ENCODE data around the gene LINGO3.

LINGO3 gene

GRCh38 chr19:2333027-2333806 is 25.3 kb upstream of the LINGO3 start:
- Histone ChIP-seq H3K9ac (ENCODE audit: low read depth in 1 of 2, low read length in 2 of 2) (peak overlapping the region; percentile 37 to 69), H3K4me3 (ENCODE audit: low read depth in 1 of 2, low read length in 2 of 2) (peak overlapping the region; percentile 21 to 48)

DNA sequence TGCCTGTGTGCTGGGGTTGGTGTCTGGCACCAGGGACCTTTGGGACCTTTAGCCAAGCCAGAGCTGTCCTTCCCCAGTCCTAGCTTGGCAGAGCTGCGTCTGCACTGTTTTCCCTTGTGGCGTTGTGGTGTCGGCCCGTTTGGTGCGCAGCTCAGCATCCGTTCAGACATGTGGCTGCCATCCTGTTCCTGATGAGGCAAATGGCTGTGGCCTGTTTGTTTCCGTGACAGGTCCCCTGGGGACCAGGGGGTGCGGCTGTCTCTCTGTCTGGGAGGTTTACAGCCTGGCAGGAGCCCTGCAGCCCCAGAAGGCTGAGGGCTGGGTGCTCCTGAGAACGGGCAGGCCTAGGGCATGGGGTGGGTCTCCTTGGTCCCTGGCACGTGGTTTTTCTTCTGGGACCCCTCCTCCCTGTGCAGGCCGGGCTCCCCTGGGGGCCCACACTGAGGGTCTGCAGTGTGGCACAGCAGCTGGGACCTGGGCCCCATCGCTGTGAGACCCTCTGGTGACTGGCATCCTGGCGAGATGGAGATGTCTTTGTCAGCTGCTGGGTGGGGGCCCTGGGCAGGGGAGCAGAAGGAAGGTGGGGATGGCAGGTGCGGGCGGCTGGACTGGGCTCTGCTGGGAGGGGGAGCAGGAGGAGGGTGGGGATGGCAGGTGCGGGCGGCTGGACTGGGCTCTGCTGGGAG is 24.5 kb upstream of the LINGO3 start:
- Histone ChIP-seq H3K9me3 (ENCODE audit: control insufficient read depth in 1 of 2, low read length in 2 of 2) (no peaks in the 10 kb centered on the region), H3K4me1 (ENCODE audit: control insufficient read depth in 1 of 2, insufficient read depth in 2 of 2, low read length in 2 of 2) (peaks cover 41 to 54% of the 10 kb centered on the region in 2 donors), H3K27ac (ENCODE audit: low read depth, low read length) (peak overlapping the region; percentile 74)

More at GRCh38 chr19:2333027-2333806, 25.3 kb upstream of the LINGO3 start:
- H3K36me3 ChIP-seq (ENCODE audit: control insufficient read depth in 1 of 2, insufficient read depth in 2 of 2, low read length in 2 of 2) = peaks cover 0 to 16% of the 10 kb centered on the region in 2 donors
- H3K9me3 ChIP-seq (ENCODE audit: control insufficient read depth in 1 of 2, low read length in 2 of 2) = no peaks in the 10 kb centered on the region
- peak overlapping the region; percentile 54 for H3K27ac ChIP-seq (ENCODE audit: low read depth, low read length)
- H3K4me1 ChIP-seq (ENCODE audit: control insufficient read depth in 1 of 2, insufficient read depth in 2 of 2, low read length in 2 of 2) = peaks cover 37 to 50% of the 10 kb centered on the region in 2 donors
- no peaks in the 10 kb centered on the region for H3K27me3 ChIP-seq (ENCODE audit: control insufficient read depth in 1 of 2, insufficient read depth in 2 of 2, low read length in 2 of 2)

GRCh38 chr19:2331601-2332246 is 23.8 kb upstream of the LINGO3 start:
- Histone ChIP-seq H3K36me3 (ENCODE audit: control insufficient read depth in 1 of 2, insufficient read depth in 2 of 2, low read length in 2 of 2) (peaks cover 0 to 10% of the 10 kb centered on the region in 2 donors), H3K27me3 (ENCODE audit: control insufficient read depth in 1 of 2, insufficient read depth in 2 of 2, low read length in 2 of 2) (no peaks in the 10 kb centered on the region), H3K27ac (ENCODE audit: low read depth, low read length) (peak overlapping the region; percentile 74), H3K4me1 (ENCODE audit: control insufficient read depth in 1 of 2, insufficient read depth in 2 of 2, low read length in 2 of 2) (peaks cover 42 to 61% of the 10 kb centered on the region in 2 donors), H3K4me3 (ENCODE audit: low read depth in 1 of 2, low read length in 2 of 2) (peak overlapping the region; percentile 26 to 44), H3K9me3 (ENCODE audit: control insufficient read depth in 1 of 2, low read length in 2 of 2) (no peaks in the 10 kb centered on the region), H3K9ac (ENCODE audit: low read depth in 1 of 2, low read length in 2 of 2) (peak overlapping the region; percentile 55 to 94)

More for the DNA sequence above, 24.5 kb upstream of the LINGO3 start:
- no peaks in the 10 kb centered on the region for H3K27me3 ChIP-seq (ENCODE audit: control insufficient read depth in 1 of 2, insufficient read depth in 2 of 2, low read length in 2 of 2)
- H3K36me3 ChIP-seq (ENCODE audit: control insufficient read depth in 1 of 2, insufficient read depth in 2 of 2, low read length in 2 of 2) = peaks cover 0 to 16% of the 10 kb centered on the region in 2 donors
- H3K9ac ChIP-seq (ENCODE audit: low read depth in 1 of 2, low read length in 2 of 2) = peak overlapping the region; percentile 45 to 94
- peak overlapping the region; percentile 28 to 44 for H3K4me3 ChIP-seq (ENCODE audit: low read depth in 1 of 2, low read length in 2 of 2)

- peak overlapping the region; percentile 26 to 44 for H3K4me3 ChIP-seq (ENCODE audit: low read depth in 1 of 2, low read length in 2 of 2)
- peak overlapping the region; percentile 72 to 94 for H3K9ac ChIP-seq (ENCODE audit: low read depth in 1 of 2, low read length in 2 of 2)
- H3K27me3 ChIP-seq (ENCODE audit: control insufficient read depth in 1 of 2, insufficient read depth in 2 of 2, low read length in 2 of 2) = no peaks in the 10 kb centered on the region
- peak overlapping the region; percentile 87 for H3K27ac ChIP-seq (ENCODE audit: low read depth, low read length)
- peaks cover 0 to 4% of the 10 kb centered on the region in 2 donors for H3K36me3 ChIP-seq (ENCODE audit: control insufficient read depth in 1 of 2, insufficient read depth in 2 of 2, low read length in 2 of 2)
- H3K9me3 ChIP-seq (ENCODE audit: control insufficient read depth in 1 of 2, low read length in 2 of 2) = no peaks in the 10 kb centered on the region
- peaks cover 42 to 62% of the 10 kb centered on the region in 2 donors for H3K4me1 ChIP-seq (ENCODE audit: control insufficient read depth in 1 of 2, insufficient read depth in 2 of 2, low read length in 2 of 2)
These were observed 22.8 kb upstream of the LINGO3 start for GRCh38 chr19:2330632-2331284.

DNA sequence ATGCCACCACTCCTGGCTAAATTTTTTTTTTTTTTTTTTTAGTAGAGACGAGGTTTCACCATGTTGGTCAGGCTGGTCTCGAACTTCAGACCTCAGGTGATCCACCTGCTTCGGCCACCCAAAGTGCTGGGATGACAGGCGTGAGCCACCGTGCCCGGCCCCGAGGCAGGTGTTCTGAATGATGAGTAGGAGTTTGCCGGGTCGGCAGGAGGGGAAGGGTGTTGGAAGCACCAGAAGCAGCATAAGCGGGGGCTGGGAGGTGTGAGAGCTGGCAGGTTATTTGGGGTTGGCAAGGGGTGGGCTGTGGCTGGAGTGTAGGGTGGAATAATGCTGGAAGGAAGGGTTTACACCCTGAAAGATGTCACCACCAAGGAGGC is 22.3 kb upstream of the LINGO3 start:
- Histone ChIP-seq H3K9ac (ENCODE audit: low read depth in 1 of 2, low read length in 2 of 2) (peak overlapping the region; percentile 72 to 94), H3K4me1 (ENCODE audit: control insufficient read depth in 1 of 2, insufficient read depth in 2 of 2, low read length in 2 of 2) (peaks cover 42 to 64% of the 10 kb centered on the region in 2 donors), H3K27ac (ENCODE audit: low read depth, low read length) (peak overlapping the region; percentile 87), H3K4me3 (ENCODE audit: low read depth in 1 of 2, low read length in 2 of 2) (peak overlapping the region; percentile 26 to 44), H3K9me3 (ENCODE audit: control insufficient read depth in 1 of 2, low read length in 2 of 2) (no peaks in the 10 kb centered on the region), H3K36me3 (ENCODE audit: control insufficient read depth in 1 of 2, insufficient read depth in 2 of 2, low read length in 2 of 2) (peaks cover 0 to 9% of the 10 kb centered on the region in 2 donors), H3K27me3 (ENCODE audit: control insufficient read depth in 1 of 2, insufficient read depth in 2 of 2, low read length in 2 of 2) (no peaks in the 10 kb centered on the region)

DNA sequence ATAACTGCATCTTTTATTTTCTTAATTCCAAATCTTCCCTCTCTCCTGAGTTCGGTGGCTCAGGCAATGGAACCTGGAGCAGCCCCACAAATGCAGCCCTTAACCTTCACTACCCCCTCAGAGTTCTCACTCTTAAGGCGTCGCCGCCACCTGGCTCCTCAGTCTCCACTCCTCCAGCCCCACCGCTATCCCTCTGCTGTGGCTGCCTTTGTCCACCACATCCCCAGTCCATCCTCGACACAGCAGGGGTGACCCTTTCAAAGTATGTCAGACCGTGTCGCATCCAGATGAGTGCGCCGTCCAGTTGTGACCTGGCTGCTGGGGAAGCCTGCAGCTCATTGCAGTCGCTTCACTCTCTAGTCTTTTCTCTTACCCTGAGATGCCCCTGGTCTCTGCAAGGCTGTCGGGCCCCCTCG is 21.6 kb upstream of the LINGO3 start:
- peak overlapping the region; percentile 91 to 94 for H3K4me3 ChIP-seq (ENCODE audit: low read depth in 1 of 2, low read length in 2 of 2)
- H3K27me3 ChIP-seq (ENCODE audit: control insufficient read depth in 1 of 2, insufficient read depth in 2 of 2, low read length in 2 of 2) = no peaks in the 10 kb centered on the region
- peak overlapping the region; percentile 84 for H3K27ac ChIP-seq (ENCODE audit: low read depth, low read length)
- H3K9ac ChIP-seq (ENCODE audit: low read depth in 1 of 2, low read length in 2 of 2) = peak overlapping the region; percentile 86 to 94
- H3K36me3 ChIP-seq (ENCODE audit: control insufficient read depth in 1 of 2, insufficient read depth in 2 of 2, low read length in 2 of 2) = peaks cover 0 to 17% of the 10 kb centered on the region in 2 donors
- H3K4me1 ChIP-seq (ENCODE audit: control insufficient read depth in 1 of 2, insufficient read depth in 2 of 2, low read length in 2 of 2) = peaks cover 42 to 66% of the 10 kb centered on the region in 2 donors
- H3K9me3 ChIP-seq (ENCODE audit: control insufficient read depth in 1 of 2, low read length in 2 of 2) = no peaks in the 10 kb centered on the region

DNA sequence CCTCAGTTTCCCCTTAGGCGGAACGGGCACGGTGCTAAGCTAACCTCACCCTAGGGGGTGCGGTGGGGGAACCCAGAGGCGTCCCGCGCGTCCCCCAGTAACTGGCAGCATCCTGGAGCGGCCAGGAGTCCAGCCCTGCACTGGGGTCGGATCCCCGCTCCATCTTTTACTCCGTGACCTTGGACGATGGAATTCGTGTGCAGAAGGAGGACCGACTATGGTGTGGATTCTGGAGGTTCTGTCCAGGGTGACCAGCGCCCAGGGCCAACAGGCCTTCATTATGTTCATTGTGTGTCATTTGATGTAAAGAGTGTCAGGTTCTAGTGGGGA is 21.2 kb upstream of the LINGO3 start:
- H3K4me3 ChIP-seq (ENCODE audit: low read depth in 1 of 2, low read length in 2 of 2) = peak overlapping the region; percentile 91 to 94
- peak overlapping the region; percentile 84 for H3K27ac ChIP-seq (ENCODE audit: low read depth, low read length)
- peaks cover 38 to 62% of the 10 kb centered on the region in 2 donors for H3K4me1 ChIP-seq (ENCODE audit: control insufficient read depth in 1 of 2, insufficient read depth in 2 of 2, low read length in 2 of 2)
- H3K36me3 ChIP-seq (ENCODE audit: control insufficient read depth in 1 of 2, insufficient read depth in 2 of 2, low read length in 2 of 2) = peaks cover 0 to 21% of the 10 kb centered on the region in 2 donors
- H3K9ac ChIP-seq (ENCODE audit: low read depth in 1 of 2, low read length in 2 of 2) = peak overlapping the region; percentile 86 to 94
- no peaks in the 10 kb centered on the region for H3K9me3 ChIP-seq (ENCODE audit: control insufficient read depth in 1 of 2, low read length in 2 of 2)
- no peaks in the 10 kb centered on the region for H3K27me3 ChIP-seq (ENCODE audit: control insufficient read depth in 1 of 2, insufficient read depth in 2 of 2, low read length in 2 of 2)

DNA sequence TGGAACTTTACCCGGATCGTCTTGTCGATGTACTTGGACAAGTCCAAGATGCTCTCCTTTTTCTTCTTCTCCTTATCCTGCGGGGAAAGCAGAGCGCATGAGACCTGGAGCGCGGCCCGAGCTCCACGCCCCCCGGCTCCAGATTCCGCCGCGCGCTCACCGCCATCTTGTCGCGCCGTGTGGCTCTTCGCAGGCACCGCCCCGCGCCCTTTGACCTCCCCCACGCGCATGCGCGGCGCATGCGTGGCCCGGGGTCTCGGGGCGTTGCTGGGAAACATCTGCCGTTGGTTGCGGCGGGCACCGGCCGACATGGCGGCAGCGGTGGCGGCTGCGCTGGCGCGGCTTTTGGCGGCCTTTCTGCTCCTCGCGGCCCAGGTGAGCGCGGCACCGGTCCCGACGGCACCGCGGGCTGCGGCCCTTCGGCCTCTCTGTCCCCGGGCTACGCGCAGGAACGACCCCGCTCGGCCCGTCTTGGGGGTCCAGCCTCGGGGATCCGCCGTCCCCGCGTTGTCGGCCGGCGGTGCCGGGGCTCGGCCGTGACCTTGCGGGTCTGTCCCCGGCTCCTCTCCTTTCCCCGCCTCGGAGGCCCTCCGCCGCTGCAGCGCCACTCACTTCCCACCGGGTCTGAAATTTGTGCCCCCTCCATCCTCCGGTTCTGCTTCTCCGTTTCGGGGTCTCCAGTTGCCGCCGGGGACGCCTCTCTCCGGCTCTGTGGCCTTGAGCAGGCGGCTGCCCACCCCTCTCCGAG is 20.6 kb upstream of the LINGO3 start, which contains the start of the genes LSM7 and SPPL2B:
TSS of gene LSM7 (minus strand) at position 186 of the 748 bp plus-strand sequence. CDS start at position 166, 20 bp downstream.
TSS of gene SPPL2B (plus strand) at position 284 of the 748 bp plus-strand sequence. CDS start at position 310, 26 bp downstream.
- peak within 1 kb of the TSS; percentile 91 to 94 for H3K4me3 ChIP-seq (ENCODE audit: low read depth in 1 of 2, low read length in 2 of 2)
- H3K9me3 ChIP-seq (ENCODE audit: control insufficient read depth in 1 of 2, low read length in 2 of 2) = no peaks in the 10 kb centered on the region
- no peaks in the 10 kb centered on the region for H3K27me3 ChIP-seq (ENCODE audit: control insufficient read depth in 1 of 2, insufficient read depth in 2 of 2, low read length in 2 of 2)
- peak within 1 kb of the TSS; percentile 84 for H3K27ac ChIP-seq (ENCODE audit: low read depth, low read length)
- H3K9ac ChIP-seq (ENCODE audit: low read depth in 1 of 2, low read length in 2 of 2) = peak within 1 kb of the TSS; percentile 86 to 94
- H3K4me1 ChIP-seq (ENCODE audit: control insufficient read depth in 1 of 2, insufficient read depth in 2 of 2, low read length in 2 of 2) = peaks cover 33 to 57% of the 10 kb centered on the region in 2 donors
- peaks cover 0 to 22% of the 10 kb centered on the region in 2 donors for H3K36me3 ChIP-seq (ENCODE audit: control insufficient read depth in 1 of 2, insufficient read depth in 2 of 2, low read length in 2 of 2)

DNA sequence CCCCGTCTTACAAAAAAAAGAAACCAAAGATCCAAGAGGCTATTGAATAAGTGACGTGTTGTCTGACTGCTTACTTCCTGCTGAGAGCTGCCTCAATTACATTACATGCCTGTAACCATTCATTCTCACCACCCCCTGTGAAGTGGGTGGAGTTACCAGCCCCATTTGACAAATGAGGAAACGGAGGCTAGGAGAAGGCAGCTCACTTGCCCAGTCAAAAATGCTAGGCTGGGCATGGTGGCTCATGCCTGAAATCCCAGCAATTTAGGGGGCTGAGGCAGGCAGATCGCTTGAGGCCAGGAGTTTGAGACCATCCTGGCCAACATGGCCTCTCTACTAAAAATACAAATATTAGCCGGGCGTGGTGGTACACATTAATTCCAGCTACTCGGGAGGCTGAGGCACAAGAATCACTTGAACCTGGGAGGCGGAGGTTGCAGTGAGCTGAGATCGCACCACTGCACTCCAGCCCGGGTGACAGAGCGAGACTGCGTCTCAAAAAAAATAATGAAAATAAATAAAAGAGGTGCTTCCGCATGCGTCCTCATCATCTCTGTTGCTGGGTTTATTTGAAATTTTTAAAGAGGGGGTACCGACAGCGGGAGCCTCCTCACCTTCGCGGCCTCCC is 19.9 kb upstream of the LINGO3 start:
- Histone ChIP-seq H3K4me1 (ENCODE audit: control insufficient read depth in 1 of 2, insufficient read depth in 2 of 2, low read length in 2 of 2) (peaks cover 29 to 52% of the 10 kb centered on the region in 2 donors), H3K27ac (ENCODE audit: low read depth, low read length) (peak overlapping the region; percentile 58), H3K9me3 (ENCODE audit: control insufficient read depth in 1 of 2, low read length in 2 of 2) (no peaks in the 10 kb centered on the region), H3K9ac (ENCODE audit: low read depth in 1 of 2, low read length in 2 of 2) (peak overlapping the region; percentile 86 to 94), H3K27me3 (ENCODE audit: control insufficient read depth in 1 of 2, insufficient read depth in 2 of 2, low read length in 2 of 2) (no peaks in the 10 kb centered on the region), H3K36me3 (ENCODE audit: control insufficient read depth in 1 of 2, insufficient read depth in 2 of 2, low read length in 2 of 2) (peaks cover 0 to 27% of the 10 kb centered on the region in 2 donors), H3K4me3 (ENCODE audit: low read depth in 1 of 2, low read length in 2 of 2) (peak overlapping the region; percentile 91 to 94)

Data from duodenal mucosa (tissue), 2 donors.